ENCODE measurements around the gene ACTG2. TPM values are rescaled to one million over a fixed set of nuclear protein-coding genes. Genes with fewer than 3 reads are reported as not detected.

Gene ACTG2
- polyA plus RNA-seq (0.12 to 0.18 TPM in 2 of 3 replicates, not detected in the other), polyA minus RNA-seq (0.30 TPM in 1 of 3 replicates, not detected in the others)
- not detected for polyA plus RNA-seq (2011; ENCODE audit: low read depth)
- polyA plus RNA-seq (2011; cell fraction: cytosol; rRNA removed): 0.26 and 0.69 TPM in 2 replicates
- 0.47 and 0.93 TPM in 2 replicates for polyA plus RNA-seq (2011; cell fraction: nucleus; rRNA removed)
- polyA plus RNA-seq (2012; ENCODE audit: low replicate concordance): not detected in 2 replicates
- not detected for polyA minus RNA-seq (2011; cell fraction: cytosol; rRNA and poly(A)+ RNA removed)
- not detected in 2 replicates for polyA minus RNA-seq (2011; cell fraction: nucleus; rRNA and poly(A)+ RNA removed)

DNA sequence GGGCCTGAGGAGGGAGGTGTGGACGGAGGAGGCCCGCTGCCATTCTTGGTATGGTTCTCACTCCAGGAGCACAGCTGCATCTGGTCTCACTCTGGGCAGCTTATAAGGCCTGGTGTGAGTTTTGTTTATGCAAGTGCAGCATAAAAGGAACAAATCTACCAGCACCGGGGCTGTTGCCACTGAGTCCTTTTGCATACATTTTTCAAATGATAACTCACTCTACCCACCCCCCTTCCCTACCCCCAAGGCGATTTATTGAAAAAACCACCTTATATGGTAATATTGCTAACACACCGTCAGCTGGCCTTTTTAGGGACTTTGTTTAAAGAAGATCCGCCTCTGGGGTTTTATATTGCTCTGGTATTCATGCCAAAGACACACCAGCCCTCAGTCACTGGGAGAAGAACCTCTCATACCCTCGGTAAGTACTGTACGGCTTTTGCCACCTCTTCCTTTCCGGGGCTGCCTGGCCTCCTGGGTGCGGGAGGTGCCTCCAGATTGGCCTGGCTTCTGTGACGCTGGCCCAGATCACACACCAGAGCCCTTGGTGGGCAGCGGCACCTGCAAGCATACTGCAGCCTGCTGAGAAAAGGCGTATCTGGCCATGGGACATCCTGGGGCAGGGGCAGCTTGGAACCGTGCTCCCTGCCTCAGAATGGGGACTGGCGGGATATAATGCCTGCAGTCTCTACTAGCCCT is at the start of gene ACTG2:
TSS of gene ACTG2 (plus strand) at position 378 of the 699 bp plus-strand sequence. CDS start 8,304 bp downstream, outside the sequence.
- Histone ChIP-seq H4K20me1 (ENCODE audit: control insufficient read depth, extremely low read depth, insufficient read depth, low read length) (no peaks in the 10 kb centered on the region), H3K36me3 (ENCODE audit: control insufficient read depth in 2 of 2, extremely low read depth in 1 of 2, insufficient read depth in 2 of 2, low read length in 2 of 2) (no peaks in the 10 kb centered on the region), H2AFZ (ENCODE audit: control insufficient read depth, low read length) (no peak within 1 kb of the TSS), H3K27me3 (ENCODE audit: control insufficient read depth, extremely low read depth, insufficient read depth, low read length) (no peaks in the 10 kb centered on the region), H3K9me1 (ENCODE audit: control insufficient read depth, extremely low read depth, insufficient read depth, low read length) (no peaks in the 10 kb centered on the region), H3K9me3 (ENCODE audit: control insufficient read depth, low read depth, low read length) (no peaks in the 10 kb centered on the region), H3K79me2 (ENCODE audit: control insufficient read depth, insufficient read depth, low read length) (no peaks in the 10 kb centered on the region), H3K4me1 (ENCODE audit: control insufficient read depth, extremely low read depth, insufficient read depth, low read length) (peaks cover 1% of the 10 kb centered on the region), H3K4me3 (ENCODE audit: control insufficient read depth in 2 of 3, extremely low read depth in 1 of 3, insufficient read depth in 2 of 3, low read depth in 1 of 3, low read length in 3 of 3) (no peak within 1 kb of the TSS), H3K27ac (ENCODE audit: control insufficient read depth, insufficient read depth, low read length) (no peak within 1 kb of the TSS), H3K9ac (ENCODE audit: control insufficient read depth, extremely low read depth, insufficient read depth, low read length) (no peak within 1 kb of the TSS), H3K4me2 (ENCODE audit: control insufficient read depth, extremely low read depth, insufficient read depth, low read depth, low read length) (no peak within 1 kb of the TSS)
- no peak for TF ChIP-seq EZH2 (IDR thresholded peaks at IDR 0.05; ENCODE audit: low read length)
- TF ChIP-seq, protein P1, sequence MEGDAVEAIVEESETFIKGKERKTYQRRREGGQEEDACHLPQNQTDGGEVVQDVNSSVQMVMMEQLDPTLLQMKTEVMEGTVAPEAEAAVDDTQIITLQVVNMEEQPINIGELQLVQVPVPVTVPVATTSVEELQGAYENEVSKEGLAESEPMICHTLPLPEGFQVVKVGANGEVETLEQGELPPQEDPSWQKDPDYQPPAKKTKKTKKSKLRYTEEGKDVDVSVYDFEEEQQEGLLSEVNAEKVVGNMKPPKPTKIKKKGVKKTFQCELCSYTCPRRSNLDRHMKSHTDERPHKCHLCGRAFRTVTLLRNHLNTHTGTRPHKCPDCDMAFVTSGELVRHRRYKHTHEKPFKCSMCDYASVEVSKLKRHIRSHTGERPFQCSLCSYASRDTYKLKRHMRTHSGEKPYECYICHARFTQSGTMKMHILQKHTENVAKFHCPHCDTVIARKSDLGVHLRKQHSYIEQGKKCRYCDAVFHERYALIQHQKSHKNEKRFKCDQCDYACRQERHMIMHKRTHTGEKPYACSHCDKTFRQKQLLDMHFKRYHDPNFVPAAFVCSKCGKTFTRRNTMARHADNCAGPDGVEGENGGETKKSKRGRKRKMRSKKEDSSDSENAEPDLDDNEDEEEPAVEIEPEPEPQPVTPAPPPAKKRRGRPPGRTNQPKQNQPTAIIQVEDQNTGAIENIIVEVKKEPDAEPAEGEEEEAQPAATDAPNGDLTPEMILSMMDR (optimal IDR thresholded peaks at IDR 0.05 in 1 of 3, IDR thresholded peaks at IDR 0.05 in 1 of 3, conservative IDR thresholded peaks at IDR 0.05 in 1 of 3; ENCODE audit: extremely low read depth in 1 of 3, insufficient read depth in 2 of 3, low read length in 3 of 3): no peak
- FAIRE-seq (no peak), DNase-seq (ENCODE audit: low read depth, low spot score) (no peak)
- dilution Hi-C loops (cut with MboI; ENCODE audit: extremely low pct_ligation_motif_present, low sequenced_read_pairs): no loop called here

DNA sequence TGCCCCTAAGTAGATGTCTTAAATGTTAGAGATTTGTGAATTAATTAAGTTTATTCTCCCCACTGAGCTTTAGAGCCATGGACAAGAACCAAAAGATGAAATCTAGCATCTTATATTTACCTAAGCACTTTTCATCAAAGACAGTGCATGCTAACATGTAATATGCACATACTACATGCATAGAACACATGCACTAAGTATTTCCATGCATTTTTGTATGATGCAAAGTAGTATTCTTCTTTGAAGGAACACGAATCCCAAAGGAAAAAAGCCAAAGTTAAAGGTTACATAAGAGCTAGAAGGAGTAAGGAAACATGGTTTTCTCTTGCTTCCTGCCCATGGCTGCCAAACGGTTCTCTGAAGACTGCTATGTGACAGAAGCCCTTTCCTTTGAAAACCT is 48.7 kb upstream of the ACTG2 start:
- no peaks in the 10 kb centered on the region for H3K4me1 ChIP-seq (ENCODE audit: control insufficient read depth, extremely low read depth, insufficient read depth, low read length)

More for the DNA sequence above, 48.7 kb upstream of the ACTG2 start:
- DNase-seq (ENCODE audit: low read depth, low spot score) (no peak), FAIRE-seq (no peak)
- dilution Hi-C loops (cut with MboI; ENCODE audit: extremely low pct_ligation_motif_present, low sequenced_read_pairs): no loop called here
- Histone ChIP-seq H3K4me2 (ENCODE audit: control insufficient read depth, extremely low read depth, insufficient read depth, low read depth, low read length) (no peak overlapping the region), H3K79me2 (ENCODE audit: control insufficient read depth, insufficient read depth, low read length) (peaks cover 34% of the 10 kb centered on the region), H3K9me1 (ENCODE audit: control insufficient read depth, extremely low read depth, insufficient read depth, low read length) (no peaks in the 10 kb centered on the region), H4K20me1 (ENCODE audit: control insufficient read depth, extremely low read depth, insufficient read depth, low read length) (peaks cover 4% of the 10 kb centered on the region), H2AFZ (ENCODE audit: control insufficient read depth, low read length) (no peak overlapping the region), H3K36me3 (ENCODE audit: control insufficient read depth in 2 of 2, extremely low read depth in 1 of 2, insufficient read depth in 2 of 2, low read length in 2 of 2) (peaks cover 28 to 47% of the 10 kb centered on the region in 2 experiments), H3K4me3 (ENCODE audit: control insufficient read depth in 2 of 3, extremely low read depth in 1 of 3, insufficient read depth in 2 of 3, low read depth in 1 of 3, low read length in 3 of 3) (no peak overlapping the region), H3K9me3 (ENCODE audit: control insufficient read depth, low read depth, low read length) (no peaks in the 10 kb centered on the region), H3K27me3 (ENCODE audit: control insufficient read depth, extremely low read depth, insufficient read depth, low read length) (no peaks in the 10 kb centered on the region), H3K27ac (ENCODE audit: control insufficient read depth, insufficient read depth, low read length) (no peak overlapping the region), H3K9ac (ENCODE audit: control insufficient read depth, extremely low read depth, insufficient read depth, low read length) (no peak overlapping the region)
- TF ChIP-seq EZH2 (IDR thresholded peaks at IDR 0.05; ENCODE audit: low read length): no peak
- TF ChIP-seq, protein P1 (optimal IDR thresholded peaks at IDR 0.05 in 1 of 3, IDR thresholded peaks at IDR 0.05 in 1 of 3, conservative IDR thresholded peaks at IDR 0.05 in 1 of 3; ENCODE audit: extremely low read depth in 1 of 3, insufficient read depth in 2 of 3, low read length in 3 of 3): no peak

Data from keratinocyte (primary cell).